NCI-H1417 (cell line): ENCODE results near the gene TBC1D10B.
A peak's percentile ranks its signal among the peaks of the same experiment; 100 is the strongest.
"Not testable (repeated sequence)": the region's sequence is repeated elsewhere in the genome, so short reads cannot be mapped to it uniquely, and the experiment has no call there.

ENCODE experiments used
- DNase-seq, 3 experiments: peaks; one replicate each; lab custom pipeline; 2025; lab: John Stamatoyannopoulos, UW

TBC1D10B gene

DNA sequence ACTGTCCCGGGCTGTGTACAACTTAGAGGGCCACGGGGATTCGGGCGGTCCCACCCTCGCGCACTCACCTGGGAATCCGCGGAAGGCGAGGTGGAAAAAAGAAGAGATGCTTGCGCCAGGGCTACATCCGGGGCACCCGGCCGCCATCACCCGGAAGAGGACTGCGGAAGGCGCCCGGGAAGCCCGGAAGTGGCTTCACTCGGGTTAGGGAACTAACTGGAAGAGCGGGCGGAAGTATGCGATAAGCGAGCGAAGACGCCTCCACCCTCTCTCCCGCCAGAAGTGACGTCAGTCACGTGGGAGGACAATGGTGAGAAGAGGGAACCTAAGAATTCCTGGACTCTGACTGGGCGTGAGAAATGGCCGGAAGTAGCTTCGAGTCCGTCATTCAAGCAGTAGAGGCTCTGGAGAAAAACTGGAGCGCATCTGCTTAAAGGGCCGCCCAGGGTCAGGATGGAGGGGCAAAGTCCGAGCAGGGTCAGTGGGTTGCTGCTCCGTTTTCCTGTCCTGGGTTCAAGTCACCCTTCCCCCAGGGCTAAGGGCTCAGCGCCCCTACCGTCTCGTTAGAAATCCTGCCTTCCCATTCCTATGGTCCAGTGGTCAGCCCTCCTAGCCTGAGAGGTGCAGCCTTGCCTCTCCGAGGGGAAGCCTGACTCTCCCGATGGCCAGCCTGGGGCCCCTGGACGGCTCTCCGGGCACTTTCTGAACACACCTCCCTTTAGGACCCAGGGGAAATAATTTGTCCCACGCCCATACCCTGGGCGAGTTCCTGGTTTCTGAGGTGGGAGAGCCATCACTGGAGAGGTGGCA, 14.9 kb downstream of the TBC1D10B start, which contains the start of gene CD2BP2:
CD2BP2 (minus strand) TSS at position 165 of the 810 bp plus-strand sequence. CDS start 627 bp downstream, outside the sequence.
- peak; percentile 95 to 99 (median 97) for DNase-seq

DNA sequence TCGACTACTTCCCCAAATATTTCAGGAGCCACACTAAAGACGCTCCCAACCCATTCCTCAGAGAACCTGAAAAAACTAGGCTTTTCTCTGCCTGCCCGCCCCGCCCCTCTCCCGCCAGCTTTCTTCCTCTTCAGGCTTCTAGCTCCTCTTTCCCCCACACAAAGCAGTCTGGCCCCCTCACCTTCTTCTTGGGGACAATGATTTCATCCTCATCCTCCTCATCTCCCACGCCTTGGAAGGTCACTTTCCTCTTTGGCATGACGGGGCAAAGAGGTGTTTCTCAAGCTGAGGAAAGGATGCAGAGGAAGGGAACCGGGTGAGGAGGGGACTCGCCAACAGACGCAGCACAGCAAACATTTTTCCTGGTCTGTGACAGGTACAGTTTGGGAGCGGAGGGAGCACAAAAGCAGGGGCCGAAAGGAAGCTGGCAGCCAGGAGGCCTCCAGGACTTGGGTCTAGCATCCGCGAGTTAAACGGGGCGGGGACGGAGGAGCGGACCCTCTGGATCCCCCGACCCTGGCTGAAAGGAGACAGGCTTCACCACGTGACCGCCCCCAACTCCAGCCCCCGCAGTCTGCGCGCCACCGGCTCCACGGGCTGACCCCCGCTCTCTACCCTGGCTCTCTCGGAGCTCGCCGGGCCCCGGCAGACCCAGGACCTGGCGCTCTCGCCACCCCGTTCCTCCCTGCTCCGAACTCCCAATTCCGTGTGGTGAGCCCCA, 15.7 kb downstream of the TBC1D10B start:
- no peak for DNase-seq

DNA sequence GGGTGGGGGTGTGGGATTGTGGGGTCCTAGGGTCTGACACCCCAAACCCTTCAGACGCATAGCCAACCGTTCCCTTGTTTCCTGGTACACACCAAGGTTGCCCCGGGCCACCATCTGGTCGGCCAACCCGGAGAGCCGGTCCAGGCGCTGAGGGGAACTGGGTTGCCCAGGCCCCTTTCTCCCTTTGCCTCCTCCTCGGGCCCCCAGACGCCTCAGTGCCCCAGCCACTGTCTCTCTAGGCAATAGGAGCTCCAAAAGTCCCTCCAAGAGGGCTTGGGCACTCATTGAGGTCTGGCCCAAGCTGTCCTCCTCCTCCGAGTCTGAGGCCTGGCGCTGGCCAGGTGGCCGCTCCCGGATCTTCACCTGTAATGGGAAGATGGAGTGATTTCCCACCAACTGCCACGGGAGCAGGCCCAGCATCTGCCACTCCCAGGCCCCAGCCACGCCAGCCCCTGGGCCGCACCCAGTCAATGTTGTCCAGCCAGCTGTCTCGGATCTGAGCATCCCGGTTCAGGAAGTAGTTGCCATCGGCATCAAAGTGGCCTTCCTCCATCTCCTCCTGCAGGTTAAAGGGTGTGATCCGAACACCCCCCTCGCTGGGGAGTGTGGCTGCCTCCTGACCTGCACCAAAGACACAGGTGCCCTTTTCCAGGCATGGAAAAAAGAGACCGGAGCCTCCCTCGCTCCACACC, 16.7 kb downstream of the TBC1D10B start:
- DNase-seq = no peak

DNA sequence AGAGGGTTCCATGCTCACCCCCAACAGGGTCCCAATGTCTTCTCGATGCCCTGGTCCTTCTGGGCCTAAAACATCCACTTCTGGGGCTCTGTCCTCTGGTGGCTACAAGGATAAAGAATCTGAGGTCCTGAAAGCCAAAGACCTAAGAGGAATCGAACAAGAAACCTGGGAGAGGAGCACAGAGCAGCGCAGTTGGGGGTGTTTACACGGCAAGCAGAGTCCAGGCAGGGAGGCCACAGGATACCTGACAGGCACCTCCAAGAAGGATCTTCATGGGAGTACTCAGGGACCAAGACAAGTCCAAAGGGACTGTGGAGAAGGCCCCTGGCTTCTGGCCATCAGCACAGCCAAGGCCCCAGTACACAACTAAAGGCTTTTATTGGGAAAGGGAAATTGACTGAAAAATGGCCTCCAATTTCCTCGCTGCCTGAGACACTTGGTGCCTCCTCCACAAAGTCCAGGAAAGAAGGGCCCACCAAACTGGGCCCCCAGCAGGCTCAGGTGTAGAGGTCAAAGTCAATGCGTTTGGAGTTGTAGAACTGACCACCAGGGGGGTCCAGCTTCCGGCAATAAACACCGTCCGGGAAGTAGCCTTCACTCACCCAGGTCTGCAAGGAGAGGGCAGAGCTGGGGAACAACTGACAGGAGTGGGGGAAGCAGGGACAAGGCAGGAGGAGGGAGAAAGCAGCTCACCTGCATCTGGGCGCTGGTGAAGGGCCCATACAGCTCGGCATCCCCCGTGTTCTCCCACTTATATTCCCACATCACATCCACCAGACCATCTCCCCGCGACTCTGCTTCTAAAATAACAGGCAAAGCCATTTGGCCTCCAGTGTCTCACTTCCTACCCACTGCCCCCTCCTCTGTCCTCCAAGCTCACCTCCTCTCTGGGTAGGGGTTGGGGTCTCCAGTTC, 17.5 kb downstream of the TBC1D10B start:
- no peak for DNase-seq

DNA sequence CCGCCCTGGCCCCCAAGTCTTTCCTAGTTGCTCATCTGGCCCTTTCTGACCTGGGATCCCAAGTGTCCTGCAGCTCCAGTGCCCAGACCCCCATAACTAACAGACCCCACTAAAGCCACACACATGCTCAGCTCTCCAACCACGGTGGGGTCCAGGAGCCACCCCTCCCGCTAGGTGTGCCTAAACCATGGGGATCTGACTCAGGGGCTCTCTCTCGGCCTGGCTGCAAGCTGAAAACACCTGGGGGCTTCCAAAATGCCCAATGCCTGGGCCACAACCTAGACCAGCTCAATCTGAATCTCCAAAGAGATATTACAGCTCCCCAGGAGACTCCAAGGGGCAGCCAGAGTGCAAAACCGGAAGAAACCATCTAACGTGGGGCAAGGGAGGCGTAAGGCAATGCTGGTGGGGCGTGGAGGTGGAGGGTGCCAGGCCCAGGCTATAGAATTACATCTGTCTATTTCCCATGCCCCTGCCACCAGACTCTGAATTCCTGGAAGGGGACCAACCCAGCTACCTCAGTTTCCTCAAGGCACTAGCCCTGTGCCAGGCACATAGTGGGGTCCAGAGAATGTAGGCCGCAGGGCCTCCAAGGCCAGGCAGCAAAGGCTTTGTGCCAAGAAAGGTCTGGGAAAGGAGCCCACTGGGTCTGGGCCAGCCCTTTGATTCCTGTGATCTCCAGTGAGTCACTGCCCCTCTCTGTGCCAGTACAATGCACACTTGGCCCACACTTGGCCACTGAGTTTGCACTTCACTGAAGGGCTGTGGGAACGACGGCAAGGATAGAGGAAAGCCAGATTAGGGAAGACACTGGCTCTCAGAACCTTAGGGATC, 18.5 kb downstream of the TBC1D10B start:
- DNase-seq = no peak

DNA sequence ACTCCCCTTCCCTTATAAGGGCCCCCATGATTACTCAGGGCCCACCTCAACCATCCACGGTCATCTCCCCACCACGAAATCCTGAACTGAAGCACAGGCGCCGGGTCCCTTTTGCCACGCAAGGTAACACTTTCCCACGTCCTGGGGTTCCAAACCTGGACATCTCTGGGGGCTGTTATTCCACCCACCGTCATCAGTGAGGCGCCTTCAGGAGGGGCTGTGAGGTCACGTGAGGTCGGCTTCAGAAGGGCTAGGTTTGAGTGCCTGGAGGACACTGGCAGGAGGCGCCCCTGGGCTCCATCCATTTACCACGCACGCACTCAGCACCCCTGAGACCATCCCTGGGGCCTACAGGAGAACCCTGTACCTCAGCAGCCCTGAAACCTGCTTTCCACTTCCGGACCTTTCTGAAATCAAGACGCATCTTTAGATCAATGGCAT, 19.3 kb downstream of the TBC1D10B start:
- no peak for DNase-seq

DNA sequence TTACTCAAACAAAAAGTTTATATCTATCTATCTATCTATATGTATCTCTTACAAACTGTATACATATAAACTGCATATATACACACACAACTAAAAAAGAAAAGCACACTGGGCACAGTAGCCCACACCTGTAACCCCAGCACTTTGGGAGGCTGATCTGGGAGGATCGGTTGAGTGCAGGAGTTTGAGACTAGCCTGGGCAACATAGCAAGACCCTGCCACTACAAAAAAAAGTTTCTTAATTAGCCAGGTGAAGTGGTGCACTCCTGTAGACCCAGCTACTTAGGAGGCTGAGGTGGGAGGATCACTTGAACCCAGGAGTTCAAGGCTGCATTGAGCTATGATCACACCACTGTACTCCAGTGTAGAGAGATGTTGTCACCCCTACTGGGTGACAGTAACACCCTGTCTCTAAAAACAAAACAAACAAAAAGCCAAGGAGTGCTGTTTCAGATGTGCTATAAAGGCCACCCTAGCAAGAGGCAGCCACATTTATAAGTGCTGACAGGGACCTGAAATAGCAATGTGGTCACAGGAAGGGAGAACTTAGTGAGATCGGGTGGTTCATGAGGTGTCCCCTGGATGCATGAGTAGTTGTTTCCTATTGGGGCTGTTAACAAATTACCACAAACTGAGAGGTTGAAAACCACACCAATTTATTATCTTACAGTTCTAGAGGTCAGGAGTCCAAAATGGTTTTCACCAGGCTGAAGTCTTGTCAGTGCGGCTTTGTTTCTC, 20.0 kb downstream of the TBC1D10B start:
- DNase-seq = no peak

DNA sequence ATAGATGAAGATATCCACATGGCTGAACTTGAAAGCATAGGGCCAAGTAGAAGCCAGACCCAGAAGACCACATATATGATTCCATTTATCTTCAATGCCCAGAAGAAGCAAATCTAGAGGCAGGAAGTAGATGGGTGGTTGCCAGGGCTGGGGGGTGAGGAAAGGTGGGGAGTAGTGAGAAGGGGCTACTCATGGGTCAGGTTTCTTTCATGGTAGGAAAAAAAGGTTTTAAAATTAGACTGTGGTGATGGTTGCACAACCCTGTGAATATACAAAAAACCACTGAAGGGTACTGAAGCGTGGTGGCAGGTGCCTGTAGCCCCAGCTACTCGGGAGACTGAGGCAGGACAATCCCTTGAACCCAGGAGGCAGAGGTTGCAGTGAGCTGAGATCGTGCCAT, 20.6 kb downstream of the TBC1D10B start:
- no peak for DNase-seq

DNA sequence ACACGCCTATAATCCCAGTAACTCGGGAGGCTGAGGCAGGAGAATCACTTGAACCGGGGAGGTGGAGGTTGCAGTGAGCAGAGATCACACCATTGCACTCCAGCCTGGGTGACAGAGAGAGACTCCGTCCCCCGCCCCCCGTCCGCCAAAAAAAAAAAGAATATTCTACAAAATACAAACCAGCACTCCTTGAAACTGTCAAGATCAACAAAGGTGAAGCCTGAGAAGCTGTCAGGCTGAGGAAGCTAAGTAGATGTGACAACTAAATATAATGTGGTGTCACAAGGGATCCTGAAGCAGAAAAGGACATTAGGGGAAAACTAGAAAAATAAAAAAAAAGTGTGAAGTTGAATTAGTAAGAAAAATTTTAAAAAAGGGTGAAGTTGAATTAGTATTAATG, 21.4 kb downstream of the TBC1D10B start:
- DNase-seq = no peak

DNA sequence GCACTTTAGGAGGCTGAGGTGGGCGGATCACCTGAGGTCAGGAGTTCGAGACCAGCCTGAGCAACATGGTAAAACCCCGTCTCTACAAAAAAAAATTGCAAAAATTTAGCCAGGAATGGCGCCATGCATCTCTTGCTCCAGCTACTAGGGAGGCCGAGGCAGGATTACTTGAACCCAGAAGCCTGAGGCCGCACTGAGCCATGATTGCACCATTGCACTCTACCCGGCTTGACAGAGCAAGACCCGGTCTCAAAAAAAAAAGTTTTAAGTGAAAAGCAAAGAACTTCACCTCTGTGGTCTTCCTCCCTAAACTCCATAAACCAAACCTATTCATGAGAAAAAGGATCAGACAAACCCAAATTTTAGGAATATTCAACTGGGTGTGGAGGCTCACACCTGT, 22.2 kb downstream of the TBC1D10B start:
- DNase-seq = no peak

DNA sequence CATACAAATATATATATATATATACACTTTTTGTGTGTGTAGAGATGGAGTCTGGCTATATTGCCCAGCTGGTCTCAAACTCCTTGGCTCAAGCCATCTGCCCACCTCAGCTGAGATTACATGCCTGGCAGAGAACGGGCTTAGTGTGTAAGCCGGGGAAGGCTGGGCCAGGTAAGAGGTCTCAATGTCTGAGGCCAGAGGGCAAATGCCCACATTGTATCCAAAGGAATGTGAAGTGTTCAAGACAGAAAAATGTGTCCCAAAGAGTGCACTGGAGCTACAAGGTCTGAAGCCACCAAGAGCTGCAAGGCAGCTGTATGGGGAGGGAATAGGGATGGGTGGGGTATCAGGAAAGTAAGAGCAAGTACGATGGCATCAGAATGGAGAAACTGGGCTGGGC, 24.0 kb downstream of the TBC1D10B start:
- DNase-seq = no peak

DNA sequence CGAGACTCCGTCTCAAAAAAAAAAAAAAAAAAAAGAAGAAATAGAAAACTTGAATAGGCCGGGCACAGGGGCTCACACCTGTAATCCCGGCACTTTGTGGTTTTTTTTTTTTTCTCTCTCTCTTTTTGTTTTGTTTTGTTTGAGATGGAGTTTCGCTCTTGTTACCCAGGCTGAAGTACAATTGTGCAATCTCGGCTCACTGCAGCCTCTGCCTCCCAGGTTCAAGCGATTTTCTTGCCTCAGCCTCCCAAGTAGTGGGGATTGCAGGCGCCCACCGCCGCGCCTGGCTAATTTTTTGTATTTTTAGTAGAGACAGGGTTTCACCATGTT, 26.8 kb downstream of the TBC1D10B start:
- DNase-seq = not testable (repeated sequence)

DNA sequence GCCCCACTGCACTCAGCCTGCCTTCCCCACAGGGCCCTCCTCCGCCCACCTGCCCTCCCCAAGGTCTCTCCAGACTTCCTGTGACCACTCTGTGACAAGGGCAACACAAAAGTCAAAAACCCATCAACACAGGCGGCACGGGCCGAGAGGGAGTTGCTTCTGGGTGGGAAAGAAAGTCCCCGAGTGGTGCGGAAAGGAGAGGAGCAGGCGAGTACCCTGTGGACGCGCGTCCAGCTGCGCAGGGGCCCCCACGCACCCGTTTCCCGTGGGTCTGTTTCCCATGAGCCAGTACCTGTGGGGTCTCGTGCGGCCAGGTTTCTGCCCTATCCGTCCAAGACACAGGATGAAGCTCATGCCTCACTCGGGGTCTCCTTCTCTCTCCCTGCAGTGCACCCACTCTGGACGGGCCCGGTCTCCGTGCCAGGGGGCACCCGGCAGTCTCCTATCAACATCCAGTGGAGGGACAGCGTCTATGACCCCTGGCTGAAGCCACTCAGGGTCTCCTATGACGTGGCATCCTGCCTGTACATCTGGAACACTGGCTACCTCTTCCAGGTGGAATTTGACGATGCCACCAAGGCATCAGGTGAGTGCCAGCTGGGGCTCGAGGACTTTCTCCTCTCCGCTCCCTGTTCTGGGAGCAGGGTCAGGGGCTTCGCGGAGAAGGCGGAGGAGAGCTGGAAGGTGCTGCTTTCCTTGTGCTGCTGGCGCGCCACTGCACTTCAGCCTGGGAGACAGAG, 27.4 kb downstream of the TBC1D10B start:
- no peak for DNase-seq

DNA sequence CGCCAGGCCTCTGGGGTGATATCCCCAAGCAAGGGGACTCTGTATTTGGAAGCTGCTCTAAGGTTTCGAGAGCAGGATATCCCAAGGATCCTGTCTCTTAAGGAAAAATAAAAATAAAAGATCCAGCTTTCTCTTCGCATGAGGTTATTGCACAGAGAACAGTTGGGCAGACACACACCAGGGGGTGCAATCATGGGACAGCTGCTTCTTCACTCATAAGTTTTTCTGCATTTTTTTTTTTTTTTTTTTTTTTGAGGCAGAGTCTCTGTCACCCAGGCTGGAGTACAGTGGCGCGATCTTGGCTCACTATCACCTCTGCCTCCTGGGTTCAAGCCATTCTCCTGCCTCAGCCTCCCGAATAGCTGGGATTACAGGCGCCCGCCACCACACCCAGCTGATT, 28.3 kb downstream of the TBC1D10B start:
- not testable (repeated sequence) for DNase-seq

DNA sequence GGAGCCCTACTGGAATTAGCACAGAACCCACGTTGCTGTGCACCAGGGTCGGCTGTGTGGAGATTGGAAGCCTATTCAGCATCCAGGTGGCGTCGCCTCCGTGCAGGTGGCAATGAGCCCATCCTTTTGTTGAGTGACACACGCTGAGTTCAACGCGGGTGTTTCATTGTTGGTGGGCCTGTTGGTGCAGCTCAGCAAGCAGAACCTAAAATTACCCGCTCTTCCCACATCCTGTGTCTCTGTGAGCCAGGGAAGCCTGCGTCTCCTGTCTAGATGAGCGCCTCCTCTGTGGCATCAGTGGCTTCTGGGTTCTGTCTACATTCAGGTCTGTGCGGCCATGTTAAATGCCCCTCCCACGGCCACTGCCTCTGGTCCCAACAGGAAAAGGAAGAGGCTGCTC, 29.7 kb downstream of the TBC1D10B start:
- no peak for DNase-seq

DNA sequence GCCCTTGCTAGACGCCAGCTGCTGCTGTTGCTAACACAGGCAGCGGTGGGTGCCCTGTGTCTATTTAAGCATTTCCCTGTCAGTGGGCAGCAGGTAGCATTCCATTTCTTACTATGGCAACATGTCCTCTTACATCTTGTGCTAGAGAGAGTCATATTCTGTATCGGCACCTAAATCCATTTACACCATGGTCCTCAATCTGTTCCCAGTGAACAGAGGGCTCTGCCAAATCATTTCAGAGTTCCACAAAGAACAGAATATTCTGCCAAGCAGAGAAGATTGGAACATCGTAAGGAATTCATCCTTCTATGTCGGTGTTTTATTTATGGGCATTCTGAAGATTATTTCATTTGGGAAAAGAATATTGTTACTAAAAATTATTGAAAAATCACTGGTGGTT, 31.6 kb downstream of the TBC1D10B start:
- DNase-seq = not testable (repeated sequence)

DNA sequence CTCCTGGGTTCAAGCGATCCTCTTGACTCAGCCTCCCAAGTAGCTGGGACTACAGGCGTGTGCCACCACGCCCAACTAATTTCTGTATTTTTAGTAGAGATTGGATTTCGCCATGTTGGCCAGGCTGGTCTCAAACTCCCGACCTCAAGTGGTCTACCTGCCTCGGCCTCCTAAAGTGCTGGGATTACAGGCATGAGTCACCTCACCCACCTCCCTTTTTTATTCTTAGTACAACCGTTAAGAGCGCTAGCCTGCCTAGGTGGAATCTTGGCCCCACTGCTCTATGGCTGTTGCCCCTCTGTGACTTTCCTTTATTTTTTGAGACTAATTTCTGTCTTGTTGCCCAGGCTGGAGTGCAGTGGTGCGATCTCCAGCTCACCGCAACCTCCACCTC, 32.3 kb downstream of the TBC1D10B start:
- not testable (repeated sequence) for DNase-seq

DNA sequence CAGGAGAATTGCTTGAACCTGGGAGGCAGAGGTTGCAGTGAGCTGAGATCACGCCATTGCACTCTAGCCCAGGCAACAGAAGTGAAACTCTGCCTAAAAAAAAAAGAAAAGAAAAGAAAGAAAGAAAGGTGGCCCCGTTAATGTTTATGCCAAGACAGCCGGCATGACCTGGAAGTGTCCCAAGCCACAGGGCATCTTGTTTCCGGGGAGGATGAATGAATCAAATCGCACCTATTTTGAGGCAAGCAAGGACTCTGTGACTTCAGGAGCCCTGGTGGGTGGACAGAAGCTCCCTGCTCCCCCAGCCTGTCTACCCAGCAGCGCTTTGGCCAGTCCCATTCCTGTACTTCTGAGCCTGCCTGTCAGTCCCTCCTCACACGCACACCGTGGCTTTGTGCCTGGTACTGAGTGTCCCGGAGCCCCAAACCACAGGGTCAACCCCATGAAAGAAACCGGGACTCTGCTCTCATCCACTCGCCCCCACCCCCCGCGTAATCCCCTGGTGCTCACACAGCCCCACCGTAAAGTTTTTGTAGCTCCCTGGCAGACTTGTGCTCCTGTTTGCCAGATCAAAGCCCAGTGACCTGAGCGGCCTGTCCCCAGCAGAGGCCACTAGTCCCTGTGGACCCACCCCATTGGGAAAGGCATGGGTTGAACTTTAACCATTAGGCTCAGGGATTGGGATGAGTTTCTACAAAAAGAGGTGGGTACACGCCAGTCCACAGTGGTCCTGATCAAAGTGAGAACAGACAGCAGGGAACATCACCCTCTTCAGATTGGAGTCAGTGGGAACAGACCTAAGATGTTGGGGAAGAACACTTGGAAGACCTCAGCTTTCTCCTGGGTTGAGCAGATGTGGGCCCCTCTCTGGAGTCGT, 34.5 kb downstream of the TBC1D10B start:
- DNase-seq = no peak
